Endothelial cell of umbilical vein (primary cell): Measurements from ENCODE around the gene AKAP11. TPM values are rescaled to one million over a fixed set of nuclear protein-coding genes. Genes with fewer than 3 reads are reported as not detected.

Source experiments
- BruUV-seq: library from RNA; stranded (reverse); fragments of 400-500 nt; replicated peaks from 2 replicates; lab custom pipeline; 2021; lab: Mats Ljungman, UMichigan
- CTCF ChIA-PET: fragments of 300-600, 350-600 bp; sonication (Branson Sonifier 250); formaldehyde crosslinking; loops from one replicate; lab custom pipeline; 2021; ENCODE audit warnings: antibody characterized with exemption, inconsistent platforms; lab: Charles Lee
- POLR2A ChIA-PET: fragments of 300-600, 350-600 bp; sonication (Branson Sonifier 250); formaldehyde crosslinking; loops from one replicate; lab custom pipeline; 2021; ENCODE audit warnings: antibody characterized with exemption, inconsistent platforms; lab: Charles Lee
- DNase-seq: peaks from one replicate; pipeline ENCODE4 v3.0.0-alpha.2; 2011; ENCODE audit warnings: low read depth, low spot score
- FAIRE-seq: peaks from 2 replicates; lab custom pipeline; 2011; peaks lifted over from hg19 to GRCh38; lab: Jason Lieb, UNC
- H2AFZ ChIP-seq: 2 replicates; pipeline ENCODE4 v1.6.0; 2012; ENCODE audit warnings: low read depth, low read length, control low read depth, inconsistent platforms
- H3K27ac ChIP-seq: 2 replicates; pipeline ENCODE4 v1.5.1; 2011; ENCODE audit warnings: low read depth, mild to moderate bottlenecking, control low read depth, low read length, moderate library complexity; ENCODE audit not compliant: insufficient read depth
- H3K27me3 ChIP-seq, 2 experiments: 2 replicates each; pipeline versions ENCODE4 v1.6.0 to v1.6.1; 2011; ENCODE audit warnings: low read length in 2 of 2, mixed read lengths in 1 of 2; ENCODE audit not compliant: control insufficient read depth in 2 of 2, insufficient read depth in 2 of 2
- H3K36me3 ChIP-seq, 2 experiments: 2 replicates in 1 of 2; 3 replicates in 1 of 2; pipeline ENCODE4 v1.5.1; 2011; ENCODE audit warnings: low read length in 2 of 2, mild to moderate bottlenecking in 1 of 2, moderate library complexity in 1 of 2; ENCODE audit not compliant: control insufficient read depth in 2 of 2, insufficient read depth in 2 of 2; ENCODE audit errors: extremely low read depth in 1 of 2
- H3K4me1 ChIP-seq: 3 replicates; pipeline ENCODE4 v1.5.1; 2011; ENCODE audit warnings: mild to moderate bottlenecking, low read length; ENCODE audit not compliant: control insufficient read depth, insufficient read depth; ENCODE audit errors: extremely low read depth
- H3K4me2 ChIP-seq: 2 replicates; pipeline ENCODE4 v1.6.1; 2011; ENCODE audit warnings: low read length, control low read depth, mixed read lengths; ENCODE audit not compliant: insufficient read depth
- H3K4me3 ChIP-seq, 3 experiments: fragments of 200-600 bp in 1 of 3; sonication (generic), shearing (Covaris generic) in 1 of 3; replicated peaks in 1 of 3; 2 replicates each; pipeline ENCODE4 v1.5.1; 2011 to 2016; ENCODE audit warnings: control low read depth in 3 of 3, low read length in 3 of 3, mild to moderate bottlenecking in 2 of 3, inconsistent platforms in 1 of 3, low read depth in 1 of 3, moderate library complexity in 1 of 3; ENCODE audit not compliant: insufficient read depth in 1 of 3
- H3K79me2 ChIP-seq: 2 replicates; pipeline ENCODE4 v1.6.0; 2012; ENCODE audit warnings: low read length, inconsistent platforms; ENCODE audit not compliant: control insufficient read depth, insufficient read depth
- H3K9ac ChIP-seq: replicated peaks from 2 replicates; pipeline ENCODE3; 2011; ENCODE audit warnings: low read length, control low read depth; ENCODE audit not compliant: insufficient read depth; ENCODE audit errors: extremely low read depth
- H3K9me1 ChIP-seq: replicated peaks from 3 replicates; pipeline ENCODE4 v1.6.0; 2011; ENCODE audit warnings: mild to moderate bottlenecking, low read length; ENCODE audit not compliant: control insufficient read depth, insufficient read depth; ENCODE audit errors: extremely low read depth
- H3K9me3 ChIP-seq: replicated peaks from 2 replicates; pipeline ENCODE4 v1.5.1; 2012; ENCODE audit warnings: low read length, inconsistent platforms; ENCODE audit not compliant: control insufficient read depth, insufficient read depth
- H4K20me1 ChIP-seq: replicated peaks from 2 replicates; pipeline ENCODE3; 2011; ENCODE audit warnings: mild to moderate bottlenecking, low read length; ENCODE audit not compliant: control insufficient read depth, insufficient read depth; ENCODE audit errors: extremely low read depth
- EZH2 ChIP-seq: IDR thresholded peaks from 2 replicates; pipeline ENCODE4 v1.6.1; 2012; ENCODE audit warnings: borderline replicate concordance, low read depth, mild to moderate bottlenecking, moderate library complexity, low read length, inconsistent platforms; ENCODE audit not compliant: severe bottlenecking
- FOS ChIP-seq: IDR thresholded peaks from 2 replicates; pipeline ENCODE4 v1.6.1; 2011; ENCODE audit warnings: mild to moderate bottlenecking, low read length, moderate library complexity, borderline replicate concordance; ENCODE audit not compliant: insufficient read depth
- GATA2 ChIP-seq: IDR thresholded peaks from 2 replicates; pipeline ENCODE4 v1.7.0; 2011; ENCODE audit warnings: low read depth, mild to moderate bottlenecking, moderate library complexity, mixed read lengths, low read length; ENCODE audit not compliant: insufficient read length, insufficient read depth
- JUN ChIP-seq: IDR thresholded peaks from 2 replicates; pipeline ENCODE4 v1.6.1; 2011; ENCODE audit warnings: borderline replicate concordance, low read depth; ENCODE audit not compliant: insufficient read length, insufficient read depth
- MYC ChIP-seq: IDR thresholded peaks from one replicate; pipeline ENCODE4 v1.6.1; 2011; ENCODE audit warnings: mild to moderate bottlenecking, low read depth, low read length
- POLR2A ChIP-seq: IDR thresholded peaks from 2 replicates; pipeline ENCODE4 v1.6.1; 2012; ENCODE audit warnings: low read depth, mild to moderate bottlenecking, control low read depth, low read length
- POLR2AphosphoS5 ChIP-seq: IDR thresholded peaks from 2 replicates; pipeline ENCODE4 v1.6.1; 2012; ENCODE audit warnings: low read depth, mild to moderate bottlenecking, control low read depth, low read length, moderate library complexity; ENCODE audit not compliant: insufficient read depth
- dilution Hi-C: fragments of 300-500 bp; cut with MboI; formaldehyde crosslinking; loops from one replicate; pipeline ENCODE4 v1.15.0; 2019; ENCODE audit warnings: low sequenced_read_pairs; ENCODE audit not compliant: extremely low pct_ligation_motif_present
- intact Hi-C: fragments of 100-400 bp; cut with micrococcal nuclease; formaldehyde crosslinking; loops from one replicate; pipeline ENCODE4 v1.10.0; 2022
- polyA plus RNA-seq, 4 experiments: library from polyadenylated mRNA; depleted of rRNA in 3 of 4; stranded (reverse) in 3 of 4; unstranded in 1 of 4; fragments of >200 nt; gene quantifications; 2 replicates each; pipeline versions ENCODE4 v1.2.1 to v1.2.3, GENCODE V29; 2011 to 2012; ENCODE audit warnings: missing spikeins in 1 of 4
- total RNA-seq: library from RNA; stranded (reverse); gene quantifications from 2 replicates; pipeline ENCODE4 v1.2.3, GENCODE V29; 2021
- TF ChIP-seq, protein P1 (sequence below), 2 donors: IDR thresholded peaks; 1 replicate in 1 of 2; 2 replicates in 1 of 2; pipeline ENCODE4 v1.5.1; 2011; ENCODE audit warnings: low read length in 2 of 2, mild to moderate bottlenecking in 2 of 2, moderate library complexity in 2 of 2, control low read depth in 1 of 2, inconsistent platforms in 1 of 2, low read depth in 1 of 2; ENCODE audit not compliant: insufficient read depth in 1 of 2; ENCODE audit errors: extremely low read depth in 1 of 2
- TF ChIP-seq, protein P2 (sequence below): IDR thresholded peaks from 2 replicates; pipeline ENCODE4 v1.6.1; 2011; ENCODE audit not compliant: insufficient read depth, insufficient read length

Gene AKAP11
- total and polyA plus RNA-seq, 2 donors (not counting 3 experiments of a cell fraction or from before 2014, with no cell fraction given) = 4.9 to 20.2 TPM

DNA sequence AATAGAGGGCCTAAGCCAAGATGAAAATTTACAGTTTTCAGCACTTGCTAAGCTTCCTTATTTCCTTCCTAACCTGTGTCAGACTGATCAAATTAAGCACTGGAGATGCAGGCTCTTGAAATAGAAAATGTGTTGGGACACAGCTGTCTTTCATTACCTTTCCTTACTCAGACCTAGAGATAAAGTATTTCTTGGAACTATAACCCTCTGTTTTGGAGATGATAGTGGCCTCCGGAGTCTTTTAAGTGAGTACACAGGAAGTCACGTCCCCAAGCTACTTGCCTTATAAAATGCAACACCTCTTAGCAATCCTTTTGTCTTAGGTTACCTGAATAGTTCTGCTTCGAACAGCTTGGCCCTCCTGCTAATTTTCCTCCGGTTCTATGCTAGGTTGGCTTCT lies 12.4 kb upstream of the AKAP11 start:
- Histone ChIP-seq H4K20me1 (no peaks in the 10 kb centered on the region), H3K9me3 (no peaks in the 10 kb centered on the region), H3K4me1 (no peaks in the 10 kb centered on the region), H3K9me1 (no peaks in the 10 kb centered on the region), H3K36me3 (no peaks in the 10 kb centered on the region), H3K79me2 (no peaks in the 10 kb centered on the region), H3K4me2 (no peak overlapping the region), H3K27ac (no peak overlapping the region), H2AFZ (no peak overlapping the region), H3K27me3 (no peaks in the 10 kb centered on the region), H3K9ac (no peak overlapping the region), H3K4me3 (no peak overlapping the region)
- CTCF ChIA-PET = interaction anchor here (1.2 kb wide), 1 partner anchor 9 kb away, joined by 4 read pairs; no protein-coding TSS in a partner anchor
- DNase-seq = no peak
- intact Hi-C loops (no loop called here), dilution Hi-C loops (no loop called here)
- no peak for FAIRE-seq
- POLR2A ChIA-PET = no interaction called here
- no TSS peak for BruUV-seq
- TF ChIP-seq MYC (no peak), GATA2 (no peak), FOS (no peak), EZH2 (no peak), POLR2AphosphoS5 (no peak), POLR2A (no peak), JUN (no peak)
- TF ChIP-seq, protein P1, sequence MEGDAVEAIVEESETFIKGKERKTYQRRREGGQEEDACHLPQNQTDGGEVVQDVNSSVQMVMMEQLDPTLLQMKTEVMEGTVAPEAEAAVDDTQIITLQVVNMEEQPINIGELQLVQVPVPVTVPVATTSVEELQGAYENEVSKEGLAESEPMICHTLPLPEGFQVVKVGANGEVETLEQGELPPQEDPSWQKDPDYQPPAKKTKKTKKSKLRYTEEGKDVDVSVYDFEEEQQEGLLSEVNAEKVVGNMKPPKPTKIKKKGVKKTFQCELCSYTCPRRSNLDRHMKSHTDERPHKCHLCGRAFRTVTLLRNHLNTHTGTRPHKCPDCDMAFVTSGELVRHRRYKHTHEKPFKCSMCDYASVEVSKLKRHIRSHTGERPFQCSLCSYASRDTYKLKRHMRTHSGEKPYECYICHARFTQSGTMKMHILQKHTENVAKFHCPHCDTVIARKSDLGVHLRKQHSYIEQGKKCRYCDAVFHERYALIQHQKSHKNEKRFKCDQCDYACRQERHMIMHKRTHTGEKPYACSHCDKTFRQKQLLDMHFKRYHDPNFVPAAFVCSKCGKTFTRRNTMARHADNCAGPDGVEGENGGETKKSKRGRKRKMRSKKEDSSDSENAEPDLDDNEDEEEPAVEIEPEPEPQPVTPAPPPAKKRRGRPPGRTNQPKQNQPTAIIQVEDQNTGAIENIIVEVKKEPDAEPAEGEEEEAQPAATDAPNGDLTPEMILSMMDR (IDR thresholded peaks at IDR 0.05; ENCODE audit: extremely low read depth in 1 of 2, insufficient read depth in 1 of 2, low read depth in 1 of 2, low read length in 2 of 2) = no peak
- TF ChIP-seq, protein P2, sequence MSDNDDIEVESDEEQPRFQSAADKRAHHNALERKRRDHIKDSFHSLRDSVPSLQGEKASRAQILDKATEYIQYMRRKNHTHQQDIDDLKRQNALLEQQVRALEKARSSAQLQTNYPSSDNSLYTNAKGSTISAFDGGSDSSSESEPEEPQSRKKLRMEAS = no peak
